Measurements from ENCODE around the gene UAP1L1.

- TF ChIP-seq CTCF (IDR thresholded peaks at IDR 0.05), result no peak
- no peak for TF ChIP-seq POLR2A (IDR thresholded peaks at IDR 0.05)
Observed at GRCh38 chr9:137074657-137075274, 2.6 kb upstream of the UAP1L1 start.
